H1 (cell line): ENCODE data around the gene UBE2I. TPM values are rescaled to one million over a fixed set of nuclear protein-coding genes. Genes with fewer than 3 reads are reported as not detected.

ENCODE experiments used
- CHD7 ChIP-seq: fragments of 300-600 bp; sonication (generic); IDR thresholded peaks from 2 replicates; pipeline ENCODE4 v1.7.1; 2012; ENCODE audit warnings: low read length, moderate library complexity, mild to moderate bottlenecking, inconsistent platforms; ENCODE audit not compliant: insufficient replicate concordance
- CREB1 ChIP-seq: IDR thresholded peaks from 2 replicates; pipeline ENCODE4 v1.6.1; 2012; ENCODE audit warnings: inconsistent platforms
- E2F6 ChIP-seq: IDR thresholded peaks from 2 replicates; pipeline ENCODE4 v1.6.1; 2012; ENCODE audit warnings: inconsistent platforms
- GTF2F1 ChIP-seq: IDR thresholded peaks from 2 replicates; pipeline ENCODE4 v1.6.1; 2012; ENCODE audit warnings: low read depth, low read length, improper control_type of control experiment, borderline replicate concordance
- MAFK ChIP-seq: IDR thresholded peaks from 2 replicates; pipeline ENCODE4 v1.6.1; 2012; ENCODE audit warnings: low read depth, mild to moderate bottlenecking, improper control_type of control experiment, low read length
- polyA plus RNA-seq, 7 experiments: library from polyadenylated mRNA; depleted of rRNA in 3 of 7; stranded (reverse) in 5 of 7; unstranded in 2 of 7; fragments of >200 nt in 5 of 7; fragments of 200-250 nt in 2 of 7; gene quantifications; 1 replicate in 5 of 7; 2 replicates in 1 of 7; 4 replicates in 1 of 7; pipeline versions ENCODE4 v1.2.1 to v1.2.3, GENCODE V29; 2011 to 2013; ENCODE audit warnings: missing spikeins in 2 of 7, mixed read lengths in 2 of 7
- total RNA-seq: library from RNA; stranded (reverse); fragmentation: NEBNext Ultra II Directional; extraction: Animal tissue kit (Norgen Biotek cat#: 25700); gene quantifications from 2 replicates; pipeline ENCODE4 v1.2.1, GENCODE V29; 2021

Gene UBE2I
- total and polyA plus RNA-seq, 2 of the 8 experiments (the other 6 are each of a cell fraction or from before 2014, with no cell fraction given): 148 to 268 TPM

- TF ChIP-seq CHD7: no peak
- TF ChIP-seq CREB1: no peak
- TF ChIP-seq GTF2F1: no peak
- TF ChIP-seq E2F6: no peak
- no peak for TF ChIP-seq MAFK
Measured at GRCh38 chr16:1283996-1284616, 25.3 kb upstream of the UBE2I start (continued).
